ENCODE data around the gene NPPA. TPM values are rescaled to one million over a fixed set of nuclear protein-coding genes. Genes with fewer than 3 reads are reported as not detected.

Gene NPPA
- total and polyA plus RNA-seq, 8 donors: 0.51 to 2.7 (median 1.2) TPM

- intact Hi-C loops (cut with DNase I): loop anchor here (10.0 kb wide), 2 partner anchors 49 to 129 kb away; no protein-coding TSS in a partner anchor
- Histone ChIP-seq H3K27ac (no peak overlapping the region), H3K27me3 (no peaks in the 10 kb centered on the region), H3K4me3 (no peak overlapping the region), H3K36me3 (peaks cover 0 to 62% of the 10 kb centered on the region in 2 donors), H3K9me3 (no peaks in the 10 kb centered on the region), H3K4me1 (peaks cover 0 to 28% of the 10 kb centered on the region in 2 donors)
- ATAC-seq (no peak), DNase-seq (peak in 1 of 4 donors; percentile 32)
- TF ChIP-seq CTCF (IDR thresholded peaks at IDR 0.05): no peak
Measured at GRCh38 chr1:11845641-11846335, 1.8 kb downstream of the NPPA start.

- DNase-seq (peak in 2 of 4 donors; percentile 30 to 49), ATAC-seq (no peak)
- Histone ChIP-seq H3K27me3 (no peaks in the 10 kb centered on the region), H3K4me3 (no peak overlapping the region), H3K9me3 (no peaks in the 10 kb centered on the region), H3K27ac (no peak overlapping the region), H3K4me1 (peaks cover 0 to 28% of the 10 kb centered on the region in 2 donors), H3K36me3 (peaks cover 0 to 93% of the 10 kb centered on the region in 2 donors)
- TF ChIP-seq CTCF (IDR thresholded peaks at IDR 0.05): no peak
- intact Hi-C loops (cut with DNase I): loop anchor here (10.0 kb wide), 2 partner anchors 52 to 132 kb away; no protein-coding TSS in a partner anchor
Measured at GRCh38 chr1:11842154-11843041, 5.2 kb downstream of the NPPA start.

GRCh38 chr1:11841245-11842153 lies 6.1 kb downstream of the NPPA start:
- Histone ChIP-seq H3K4me3 (no peak overlapping the region), H3K36me3 (peaks cover 0 to 93% of the 10 kb centered on the region in 2 donors), H3K4me1 (peaks cover 0 to 28% of the 10 kb centered on the region in 2 donors), H3K27ac (no peak overlapping the region), H3K9me3 (no peaks in the 10 kb centered on the region), H3K27me3 (no peaks in the 10 kb centered on the region)
- DNase-seq: no peak
- ATAC-seq: no peak
- intact Hi-C loops (cut with DNase I): loop anchor here (10.0 kb wide), 2 partner anchors 53 to 133 kb away; no protein-coding TSS in a partner anchor
- no peak for TF ChIP-seq CTCF (IDR thresholded peaks at IDR 0.05)

- DNase-seq: no peak
- no peak for ATAC-seq
- TF ChIP-seq CTCF (IDR thresholded peaks at IDR 0.05): no peak
- Histone ChIP-seq H3K27ac (no peak overlapping the region), H3K27me3 (no peaks in the 10 kb centered on the region), H3K4me3 (no peak overlapping the region), H3K9me3 (no peaks in the 10 kb centered on the region), H3K36me3 (peaks cover 0 to 95% of the 10 kb centered on the region in 2 donors), H3K4me1 (peaks cover 0 to 28% of the 10 kb centered on the region in 2 donors)
- intact Hi-C loops (cut with DNase I): loop anchor here (5.0 to 10.0 kb wide), 3 partner anchors 52 to 135 kb away; no protein-coding TSS in a partner anchor
Measured at GRCh38 chr1:11839727-11840705, 7.6 kb downstream of the NPPA start.

Data from left lung (tissue), 10 donors.